Fibroblast of the aortic adventitia (primary cell): ENCODE data around the gene ARHGAP35. TPM values are rescaled to one million over a fixed set of nuclear protein-coding genes. Genes with fewer than 3 reads are reported as not detected.

Experiments used
- DNase-seq: peaks from one replicate; pipeline ENCODE4 v3.0.0-alpha.2; 2010; ENCODE audit warnings: low read depth
- H3K4me3 ChIP-seq: 2 replicates; pipeline ENCODE4 v1.5.1; 2011; ENCODE audit warnings: low read depth, mild to moderate bottlenecking, control low read depth, low read length, moderate library complexity
- CTCF ChIP-seq: IDR thresholded peaks from 2 replicates; pipeline ENCODE4 v1.5.1; 2011; ENCODE audit warnings: mild to moderate bottlenecking, low read length, control low read depth, inconsistent platforms; ENCODE audit not compliant: insufficient read depth
- total RNA-seq: library from RNA; depleted of rRNA; stranded (reverse); fragments of >200 nt; gene quantifications from 2 replicates; pipeline ENCODE4 v1.2.3, GENCODE V29; 2012; ENCODE audit warnings: low replicate concordance

The ARHGAP35 gene
- 48.7 and 61.3 TPM in 2 replicates for total RNA-seq

- H3K4me3 ChIP-seq, result peak within 1 kb of the TSS; percentile 88
- no peak for DNase-seq
- no peak for TF ChIP-seq CTCF
Measured at GRCh38 chr19:46860846-46861690, at the start of gene ARHGAP35. TSS of gene ARHGAP35 (plus strand) at chr19:46860997. CDS start at chr19:46918676, 57,679 bp downstream.

- no peak for TF ChIP-seq CTCF
- H3K4me3 ChIP-seq, result no peak overlapping the region
- DNase-seq, result no peak
Measured at GRCh38 chr19:46812977-46813838, 47.6 kb upstream of the ARHGAP35 start.

- peak; percentile 37 for DNase-seq
- no peak for TF ChIP-seq CTCF
- H3K4me3 ChIP-seq, result no peak overlapping the region
Measured at GRCh38 chr19:46813839-46814358, 46.9 kb upstream of the ARHGAP35 start.

DNA sequence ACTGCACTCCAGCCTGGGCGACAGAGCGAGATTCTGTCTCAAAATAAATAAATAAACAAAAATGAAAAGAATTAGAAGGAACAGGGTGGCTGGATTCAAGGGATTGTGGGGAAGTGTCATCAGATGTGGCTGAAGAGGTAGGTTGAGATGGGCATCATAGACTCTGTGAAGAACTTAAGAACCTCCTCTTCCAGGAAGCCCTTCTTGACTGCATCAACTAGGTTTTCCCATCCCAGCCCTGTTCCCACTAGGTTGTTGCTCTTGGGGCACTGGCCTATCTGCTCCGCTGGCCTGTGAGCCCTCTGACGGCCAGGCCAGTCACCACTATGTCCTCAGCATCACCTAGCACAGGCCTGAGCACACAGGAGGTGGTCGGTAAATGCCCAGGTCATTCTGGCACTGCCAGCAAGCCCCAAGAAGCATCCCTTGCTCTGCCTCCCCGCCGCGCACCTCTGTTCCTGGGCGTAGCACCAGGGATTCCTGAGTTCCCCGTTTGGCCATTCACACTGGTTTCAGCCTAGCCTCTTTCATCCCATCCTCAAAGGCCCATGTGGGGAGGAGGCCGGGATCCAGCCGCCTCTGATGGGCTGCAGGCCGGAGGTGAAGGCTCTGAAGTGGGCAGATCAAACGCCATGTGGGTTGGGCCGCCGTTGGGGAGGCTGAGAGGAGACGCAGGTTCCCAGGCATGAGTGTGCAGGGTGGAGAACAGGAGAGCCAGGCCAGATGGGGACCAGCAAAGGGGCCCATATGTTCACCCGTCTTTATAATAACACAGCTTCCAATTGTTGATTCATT, 44.8 kb upstream of the ARHGAP35 start:
- TF ChIP-seq CTCF, result no peak
- DNase-seq, result no peak
- H3K4me3 ChIP-seq, result no peak overlapping the region

DNA sequence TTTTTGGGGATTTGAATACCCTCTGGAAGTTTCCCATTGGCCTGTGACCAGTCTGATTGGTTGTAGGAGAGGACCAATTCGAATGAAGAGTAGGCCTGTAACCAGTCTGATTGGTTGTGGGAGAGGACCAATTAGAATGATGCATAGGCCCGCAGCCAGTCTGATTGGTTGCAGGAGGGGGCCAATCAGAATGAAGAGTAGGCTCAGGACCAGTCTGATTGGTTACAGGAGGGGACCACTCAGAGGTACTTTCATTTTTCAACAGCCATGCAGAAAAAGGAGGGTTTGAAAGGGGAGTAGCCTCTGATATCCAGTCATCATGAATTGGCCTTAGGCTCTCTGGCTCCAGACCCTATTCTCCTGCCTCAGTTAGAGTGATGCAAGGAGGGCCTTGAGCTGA, 42.0 kb upstream of the ARHGAP35 start:
- H3K4me3 ChIP-seq, result no peak overlapping the region
- DNase-seq, result peak; percentile 38
- TF ChIP-seq CTCF, result no peak
